Adipocyte (in vitro differentiated cells): ENCODE data around the gene ARRB2.

Experiments
- DNase-seq: peaks from one replicate; pipeline ENCODE4 v3.0.0-alpha.2; 2015; ENCODE audit warnings: low read depth
- H3K27me3 ChIP-seq: replicated peaks from 2 replicates; pipeline ENCODE4 v1.7.0; 2013; ENCODE audit warnings: mild to moderate bottlenecking, low read length, moderate library complexity; ENCODE audit not compliant: control insufficient read depth, insufficient read depth
- H3K36me3 ChIP-seq: 2 replicates; pipeline ENCODE4 v1.7.0; 2013; ENCODE audit warnings: low read length, mild to moderate bottlenecking, moderate library complexity; ENCODE audit not compliant: control insufficient read depth, insufficient read depth, severe bottlenecking
- H3K4me1 ChIP-seq: 2 replicates; pipeline ENCODE4 v1.7.0; 2013; ENCODE audit warnings: mild to moderate bottlenecking, low read length, moderate library complexity; ENCODE audit not compliant: control insufficient read depth, insufficient read depth
- H3K4me3 ChIP-seq: 2 replicates; pipeline ENCODE4 v1.7.0; 2013; ENCODE audit warnings: mild to moderate bottlenecking, low read length, moderate library complexity
- H3K9ac ChIP-seq: 2 replicates; pipeline ENCODE4 v1.7.0; 2013; ENCODE audit warnings: mild to moderate bottlenecking, low read length, moderate library complexity
- H3K9me3 ChIP-seq: 2 replicates; pipeline ENCODE4 v1.7.0; 2013; ENCODE audit warnings: mild to moderate bottlenecking, low read length, moderate library complexity; ENCODE audit not compliant: control insufficient read depth

The ARRB2 gene

DNA sequence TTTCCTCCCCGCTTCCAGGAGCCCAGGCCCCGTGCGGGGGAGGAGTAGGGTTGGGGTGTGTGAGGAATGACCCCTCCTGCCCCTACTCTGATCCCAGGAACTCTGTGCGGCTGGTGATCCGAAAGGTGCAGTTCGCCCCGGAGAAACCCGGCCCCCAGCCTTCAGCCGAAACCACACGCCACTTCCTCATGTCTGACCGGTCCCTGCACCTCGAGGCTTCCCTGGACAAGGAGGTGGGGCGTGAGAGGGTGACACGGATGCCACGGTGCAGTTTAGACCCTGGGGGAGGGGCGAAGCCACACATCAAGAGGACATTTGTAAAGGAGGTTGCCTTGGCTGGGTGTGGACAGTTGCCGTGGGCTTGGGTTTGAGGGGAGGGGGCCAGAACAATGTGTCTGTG lies 7.4 kb downstream of the ARRB2 start:
- H3K9me3 ChIP-seq = no peaks in the 10 kb centered on the region
- H3K36me3 ChIP-seq = no peaks in the 10 kb centered on the region
- no peaks in the 10 kb centered on the region for H3K27me3 ChIP-seq
- no peak overlapping the region for H3K4me3 ChIP-seq
- H3K4me1 ChIP-seq = no peaks in the 10 kb centered on the region
- DNase-seq = no peak
- no peak overlapping the region for H3K9ac ChIP-seq

DNA sequence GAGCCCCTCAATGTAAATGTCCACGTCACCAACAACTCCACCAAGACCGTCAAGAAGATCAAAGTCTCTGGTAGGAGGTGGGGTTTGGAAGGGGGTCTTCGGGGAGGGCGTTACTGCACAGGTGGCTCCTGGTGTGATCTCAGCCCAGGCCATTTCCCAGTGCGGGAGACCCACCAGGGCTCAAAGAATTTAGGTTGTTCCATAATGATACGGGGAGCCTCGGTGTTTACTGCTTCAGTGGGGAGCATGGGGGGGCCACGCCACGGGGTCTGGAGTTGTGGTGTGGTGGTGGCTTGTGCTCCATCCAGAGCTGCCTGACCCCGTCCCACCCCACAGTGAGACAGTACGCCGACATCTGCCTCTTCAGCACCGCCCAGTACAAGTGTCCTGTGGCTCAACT lies 7.8 kb downstream of the ARRB2 start:
- no peaks in the 10 kb centered on the region for H3K27me3 ChIP-seq
- H3K9me3 ChIP-seq = no peaks in the 10 kb centered on the region
- H3K36me3 ChIP-seq = no peaks in the 10 kb centered on the region
- H3K9ac ChIP-seq = no peak overlapping the region
- DNase-seq = no peak
- H3K4me1 ChIP-seq = no peaks in the 10 kb centered on the region
- no peak overlapping the region for H3K4me3 ChIP-seq

- H3K9me3 ChIP-seq = no peaks in the 10 kb centered on the region
- H3K4me3 ChIP-seq = no peak overlapping the region
- no peaks in the 10 kb centered on the region for H3K36me3 ChIP-seq
- no peak for DNase-seq
- no peak overlapping the region for H3K9ac ChIP-seq
- H3K4me1 ChIP-seq = no peaks in the 10 kb centered on the region
- no peaks in the 10 kb centered on the region for H3K27me3 ChIP-seq
Observed at GRCh38 chr17:4719146-4719545, 8.7 kb downstream of the ARRB2 start.

- Histone ChIP-seq H3K36me3 (no peaks in the 10 kb centered on the region), H3K9ac (no peak overlapping the region), H3K27me3 (no peaks in the 10 kb centered on the region), H3K9me3 (no peaks in the 10 kb centered on the region), H3K4me1 (no peaks in the 10 kb centered on the region), H3K4me3 (no peak overlapping the region)
- DNase-seq = no peak
Observed at GRCh38 chr17:4719684-4720221, 9.3 kb downstream of the ARRB2 start.

- H3K4me1 ChIP-seq = no peaks in the 10 kb centered on the region
- H3K4me3 ChIP-seq = no peak overlapping the region
- H3K9me3 ChIP-seq = no peaks in the 10 kb centered on the region
- H3K36me3 ChIP-seq = no peaks in the 10 kb centered on the region
- no peak for DNase-seq
- H3K27me3 ChIP-seq = no peaks in the 10 kb centered on the region
- H3K9ac ChIP-seq = no peak overlapping the region
Observed at GRCh38 chr17:4720787-4721186, 10.4 kb downstream of the ARRB2 start.

- H3K36me3 ChIP-seq = no peaks in the 10 kb centered on the region
- H3K9ac ChIP-seq = no peak overlapping the region
- no peaks in the 10 kb centered on the region for H3K27me3 ChIP-seq
- no peak overlapping the region for H3K4me3 ChIP-seq
- DNase-seq = no peak
- no peaks in the 10 kb centered on the region for H3K9me3 ChIP-seq
- H3K4me1 ChIP-seq = no peaks in the 10 kb centered on the region
Observed at GRCh38 chr17:4721203-4722135, 11.0 kb downstream of the ARRB2 start.

DNA sequence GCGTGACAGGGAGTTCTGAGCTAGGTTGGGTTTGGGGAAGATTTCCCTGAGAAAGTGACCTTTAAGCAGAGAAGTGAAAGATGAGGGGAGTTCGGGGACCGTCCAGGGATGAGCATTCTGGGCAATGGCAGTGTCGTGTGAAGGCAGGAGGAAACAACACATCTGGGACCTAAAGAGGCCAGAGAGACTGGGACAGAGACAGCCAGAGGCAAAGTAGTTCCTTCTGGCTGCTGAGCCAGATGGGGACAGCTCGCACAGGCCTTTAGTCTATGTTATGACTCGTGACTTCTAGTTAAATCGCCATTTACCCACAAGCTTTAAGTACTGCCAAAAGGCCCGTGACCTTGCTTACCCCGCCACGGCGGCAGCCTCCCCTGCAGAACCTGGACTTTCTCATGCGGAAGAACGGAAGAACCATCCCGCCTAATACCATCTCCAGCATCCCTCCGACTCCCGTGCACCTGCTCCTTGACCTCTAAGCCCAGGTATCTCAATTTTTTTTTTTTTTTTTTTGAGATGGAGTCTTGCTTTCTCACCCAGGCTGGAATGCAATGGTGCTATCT lies 12.3 kb downstream of the ARRB2 start:
- Histone ChIP-seq H3K4me3 (no peak overlapping the region), H3K9ac (no peak overlapping the region), H3K4me1 (peaks cover 1% of the 10 kb centered on the region), H3K36me3 (no peaks in the 10 kb centered on the region), H3K27me3 (no peaks in the 10 kb centered on the region), H3K9me3 (no peaks in the 10 kb centered on the region)
- DNase-seq = no peak

- no peaks in the 10 kb centered on the region for H3K36me3 ChIP-seq
- no peaks in the 10 kb centered on the region for H3K9me3 ChIP-seq
- no peak overlapping the region for H3K9ac ChIP-seq
- H3K4me3 ChIP-seq = no peak overlapping the region
- H3K27me3 ChIP-seq = no peaks in the 10 kb centered on the region
- DNase-seq = no peak
- peaks cover 8% of the 10 kb centered on the region for H3K4me1 ChIP-seq
Observed at GRCh38 chr17:4724650-4725049, 14.2 kb downstream of the ARRB2 start.

DNA sequence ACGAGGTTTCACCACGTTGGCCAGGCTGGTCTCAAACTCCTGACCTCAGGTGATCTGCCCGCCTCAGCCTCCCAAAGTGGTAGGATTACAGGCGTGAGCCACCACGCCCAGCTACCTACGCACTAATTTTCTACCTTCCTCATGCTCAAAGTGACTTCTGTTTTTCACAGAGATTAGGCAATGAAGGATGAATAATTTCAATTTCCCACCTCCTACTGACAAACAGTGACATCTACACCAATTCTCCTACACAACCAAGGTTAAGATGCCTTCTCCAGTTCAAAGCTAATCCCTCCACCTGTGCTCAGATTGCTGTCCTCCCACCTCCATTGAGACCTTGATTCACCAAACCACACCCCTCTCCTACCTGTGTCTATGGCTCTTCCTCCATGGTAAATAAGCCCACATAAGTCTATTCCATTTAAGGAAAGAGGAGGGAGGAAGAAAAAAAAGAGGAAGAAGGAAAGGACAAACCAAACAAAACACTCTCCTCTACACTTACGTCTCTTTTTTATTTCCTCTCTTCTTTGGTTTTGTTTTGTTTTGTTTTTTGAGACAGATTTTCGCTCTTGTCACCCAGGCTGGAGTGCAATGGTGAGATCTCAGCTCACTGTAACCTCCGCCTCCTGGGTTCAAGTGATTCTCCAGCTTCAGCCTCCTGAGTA lies 15.3 kb downstream of the ARRB2 start:
- no peak for DNase-seq
- Histone ChIP-seq H3K4me3 (no peak overlapping the region), H3K36me3 (no peaks in the 10 kb centered on the region), H3K9ac (no peak overlapping the region), H3K4me1 (peaks cover 8% of the 10 kb centered on the region), H3K9me3 (no peaks in the 10 kb centered on the region), H3K27me3 (no peaks in the 10 kb centered on the region)

DNA sequence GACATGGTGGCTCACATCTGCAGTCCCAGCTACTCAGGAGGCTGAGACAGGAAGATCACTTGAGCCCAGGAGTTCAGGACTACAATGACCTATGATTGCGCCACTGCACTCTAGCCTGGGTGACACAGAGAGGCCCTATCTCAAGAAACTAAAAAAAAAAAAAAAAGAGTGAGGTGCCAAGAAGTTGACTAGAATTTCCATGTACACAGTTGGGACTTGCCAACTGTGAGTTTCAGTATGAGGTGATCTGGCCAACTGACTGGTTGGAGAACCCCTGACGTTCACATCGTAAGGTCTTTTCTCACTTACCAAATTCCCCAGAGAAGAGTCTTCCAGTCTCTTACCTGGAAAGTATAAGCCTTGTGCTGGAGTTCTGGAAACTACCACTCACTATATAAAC lies 17.7 kb downstream of the ARRB2 start:
- Histone ChIP-seq H3K4me1 (peaks cover 12% of the 10 kb centered on the region), H3K36me3 (no peaks in the 10 kb centered on the region), H3K4me3 (no peak overlapping the region), H3K9me3 (no peaks in the 10 kb centered on the region), H3K9ac (no peak overlapping the region), H3K27me3 (no peaks in the 10 kb centered on the region)
- no peak for DNase-seq

GRCh38 chr17:4733073-4733531 lies 22.7 kb downstream of the ARRB2 start:
- no peak for DNase-seq
- Histone ChIP-seq H3K9me3 (no peaks in the 10 kb centered on the region), H3K4me1 (peaks cover 10% of the 10 kb centered on the region), H3K9ac (no peak overlapping the region), H3K36me3 (no peaks in the 10 kb centered on the region), H3K27me3 (peaks cover 2% of the 10 kb centered on the region), H3K4me3 (no peak overlapping the region)
